Endometrial microvascular endothelial cells (primary cell): Measurements from ENCODE around the gene AVPR2. TPM values are rescaled to one million over a fixed set of nuclear protein-coding genes. Genes with fewer than 3 reads are reported as not detected.

Experiments
- in situ Hi-C: cut with HindIII; loops from 2 replicates; pipeline ENCODE4 v1.10.0; 2017; ENCODE audit warnings: low sequenced_read_pairs, low pct_unique_long_range_greater_than_20kb; ENCODE audit errors: inconsistent ontology term
- total RNA-seq: library from RNA; depleted of rRNA; stranded (reverse); fragments of >200 nt; gene quantifications from one replicate; pipeline ENCODE4 v1.2.3, GENCODE V29; 2015; ENCODE audit errors: inconsistent ontology term

Gene AVPR2
- total RNA-seq, 1 donor from 2014 or later = not detected

DNA sequence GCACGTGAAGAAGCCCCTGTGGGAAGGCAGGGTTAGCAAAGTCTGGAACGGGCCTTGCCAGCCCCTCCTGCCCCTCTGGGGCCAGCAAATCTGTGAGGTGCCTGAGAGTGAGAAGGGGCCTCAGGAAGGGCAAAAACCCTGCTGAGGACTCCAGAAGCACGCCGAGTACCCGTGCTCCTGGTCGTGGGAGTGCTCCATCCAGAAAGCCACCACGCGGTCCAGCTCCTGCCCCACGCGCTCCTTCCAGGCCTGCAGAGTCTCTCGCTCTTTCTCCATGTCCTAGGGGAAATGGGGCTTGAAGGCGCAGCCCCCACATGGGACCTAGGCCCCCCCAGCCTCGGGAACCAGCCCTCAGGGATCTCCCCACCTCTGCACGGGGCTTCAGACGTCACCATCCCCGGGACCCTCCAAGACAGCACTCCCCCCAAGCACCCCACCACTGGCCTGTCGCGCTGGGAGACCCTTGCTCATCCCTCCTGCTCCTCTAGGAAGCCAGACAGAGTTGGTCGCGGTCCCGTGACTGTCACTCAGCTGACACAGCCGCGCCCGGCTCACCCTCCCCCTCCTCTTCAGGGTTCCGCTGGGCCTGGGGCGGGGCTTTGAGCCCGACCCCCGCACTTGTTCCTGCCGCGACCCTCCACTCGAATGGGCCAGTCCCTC, 39.8 kb downstream of the AVPR2 start, which contains the start of gene RENBP:
RENBP (minus strand) TSS at position 504 of the 660 bp plus-strand sequence; CDS start at position 471, 33 bp downstream.
- in situ Hi-C loops = no loop called here

DNA sequence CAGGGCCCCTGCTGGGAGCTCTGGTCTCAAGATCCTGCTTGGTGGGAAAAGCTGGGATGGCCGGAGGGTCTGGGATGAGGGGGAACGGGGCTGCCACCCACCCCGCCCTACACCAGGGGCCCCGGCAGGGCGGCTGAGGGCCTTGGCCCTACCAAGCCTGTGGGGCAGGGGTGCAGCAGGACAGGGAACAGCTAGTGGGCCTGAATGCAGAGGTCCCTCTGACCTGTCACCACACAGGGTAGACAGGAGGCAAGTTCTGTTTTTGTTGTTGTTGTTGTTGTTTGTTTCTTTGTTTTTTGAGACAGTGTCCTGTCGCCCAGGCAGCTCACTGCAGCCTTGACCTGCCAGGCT, 40.3 kb downstream of the AVPR2 start:
- in situ Hi-C loops = no loop called here

GRCh38 chrX:153945956-153946943, 41.8 kb downstream of the AVPR2 start:
- in situ Hi-C loops = no loop called here

DNA sequence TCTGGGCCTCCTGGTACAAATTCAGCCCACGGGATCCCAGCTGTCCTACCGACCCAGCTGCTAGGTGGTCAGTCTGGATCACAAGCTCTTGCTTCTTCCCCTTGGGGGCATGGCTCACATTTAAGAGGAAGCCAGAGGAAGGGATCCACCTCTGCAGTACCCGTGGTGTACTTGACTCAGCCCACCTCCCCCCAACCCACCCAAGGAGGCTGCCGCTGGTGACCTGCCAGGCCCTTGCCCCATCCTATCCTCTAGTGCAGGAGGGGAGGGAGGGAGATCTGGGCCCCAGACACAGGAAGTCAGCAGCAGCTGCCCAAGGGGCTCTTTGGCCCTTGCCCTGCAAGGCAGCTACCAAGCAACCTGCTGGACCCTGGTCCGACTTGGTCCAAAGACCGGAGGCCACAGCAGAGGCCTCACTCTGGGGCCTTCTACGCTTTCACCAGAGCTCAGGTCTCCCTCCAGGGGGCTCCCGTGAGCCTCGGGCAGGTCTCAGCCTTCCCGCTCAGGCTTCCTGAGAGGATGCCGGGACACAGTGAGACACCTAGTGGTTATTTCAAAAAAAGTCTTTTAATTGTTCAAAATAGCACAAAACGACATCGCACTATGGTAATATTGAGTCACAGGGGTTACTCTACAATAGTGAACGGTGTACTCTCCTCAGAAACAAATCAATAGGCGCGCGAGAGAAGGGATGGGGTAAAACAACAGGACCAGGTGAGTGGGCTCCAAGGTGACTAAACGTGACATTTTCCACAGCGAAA, 42.7 kb downstream of the AVPR2 start:
- in situ Hi-C loops = no loop called here

DNA sequence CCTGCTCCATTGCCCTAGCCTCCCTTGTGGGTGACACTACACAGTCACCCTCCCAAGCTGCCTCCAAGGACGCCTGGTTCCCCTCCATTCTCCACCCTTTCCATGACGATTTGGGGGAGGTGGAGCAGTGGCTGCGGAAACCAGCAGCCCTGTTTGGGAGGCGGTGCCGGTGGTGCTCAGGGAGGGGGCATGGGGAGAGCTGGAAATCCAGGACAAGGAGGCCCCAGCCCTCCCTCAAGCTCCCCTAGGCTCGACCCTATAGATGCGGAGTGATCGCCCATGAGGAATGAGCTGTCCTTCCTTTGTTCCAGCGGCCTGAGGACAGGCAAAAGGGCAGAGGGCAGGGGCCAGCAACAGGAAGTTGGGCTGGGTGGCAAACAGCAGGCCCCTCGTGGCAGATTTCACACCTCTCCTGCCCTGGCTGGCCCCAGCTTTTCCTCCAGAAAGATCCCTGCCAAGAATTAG, 43.6 kb downstream of the AVPR2 start:
- in situ Hi-C loops = no loop called here

- in situ Hi-C loops = no loop called here
These were observed 44.7 kb downstream of the AVPR2 start for GRCh38 chrX:153948847-153949805.

- in situ Hi-C loops = no loop called here
These were observed 45.7 kb downstream of the AVPR2 start for GRCh38 chrX:153950127-153950526.

- in situ Hi-C loops = no loop called here
These were observed 47.4 kb downstream of the AVPR2 start for GRCh38 chrX:153951683-153952372.

DNA sequence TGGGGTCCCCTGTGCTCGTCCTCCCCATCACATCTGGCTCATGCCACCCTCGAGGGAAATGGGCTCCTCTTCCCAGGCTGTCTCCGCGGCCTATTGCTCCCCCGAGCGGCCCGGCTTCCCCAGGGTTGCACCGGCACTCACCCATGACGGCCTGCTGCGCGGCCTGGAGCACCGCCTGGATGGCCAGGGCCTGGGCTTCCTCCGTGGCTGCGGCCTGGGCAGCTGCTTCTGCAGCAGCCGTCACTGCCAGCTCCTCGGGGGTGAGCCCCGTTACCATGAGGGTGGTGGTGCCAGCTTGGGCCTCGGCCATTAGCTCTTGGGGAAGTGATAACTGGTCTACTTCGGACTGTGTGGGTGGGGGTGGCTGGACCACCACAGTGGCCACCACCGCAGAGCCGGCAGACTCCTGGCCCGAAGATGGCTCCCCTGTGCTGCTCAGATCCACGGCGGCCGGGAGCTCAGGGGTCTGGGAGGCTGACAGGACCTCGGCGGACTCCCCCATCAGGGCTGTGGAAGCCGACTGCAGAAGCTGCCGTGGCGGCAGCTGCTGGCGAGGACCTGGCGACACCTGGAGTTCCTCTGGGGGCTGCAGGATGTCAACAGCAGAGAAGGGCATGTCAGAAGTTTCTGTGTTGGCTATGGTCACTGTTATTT, 48.0 kb downstream of the AVPR2 start:
- in situ Hi-C loops = no loop called here

DNA sequence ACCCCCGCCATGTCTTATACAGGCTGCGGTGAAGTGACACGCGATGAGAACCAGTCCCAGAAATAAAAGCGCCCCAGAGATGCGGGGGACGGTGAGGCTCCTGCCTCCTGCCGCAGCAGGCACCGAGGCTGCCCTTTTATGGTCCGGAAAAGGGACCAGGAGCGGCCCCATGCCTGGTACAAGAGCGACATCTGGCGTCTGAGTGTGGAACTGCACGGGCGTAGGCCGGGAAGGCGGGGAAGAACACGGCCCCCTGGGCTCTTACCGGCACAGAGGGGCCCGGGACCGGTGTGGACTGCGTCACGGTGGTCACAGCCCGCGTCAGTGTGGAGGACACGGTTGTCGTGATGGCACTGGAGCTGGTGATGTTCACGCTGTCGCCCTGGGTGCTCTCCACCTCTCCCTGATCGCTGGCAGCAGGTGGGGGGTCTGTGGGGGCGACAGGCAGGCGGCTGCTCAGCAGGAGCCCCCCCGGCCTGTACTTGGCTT, 48.9 kb downstream of the AVPR2 start:
- in situ Hi-C loops = no loop called here

DNA sequence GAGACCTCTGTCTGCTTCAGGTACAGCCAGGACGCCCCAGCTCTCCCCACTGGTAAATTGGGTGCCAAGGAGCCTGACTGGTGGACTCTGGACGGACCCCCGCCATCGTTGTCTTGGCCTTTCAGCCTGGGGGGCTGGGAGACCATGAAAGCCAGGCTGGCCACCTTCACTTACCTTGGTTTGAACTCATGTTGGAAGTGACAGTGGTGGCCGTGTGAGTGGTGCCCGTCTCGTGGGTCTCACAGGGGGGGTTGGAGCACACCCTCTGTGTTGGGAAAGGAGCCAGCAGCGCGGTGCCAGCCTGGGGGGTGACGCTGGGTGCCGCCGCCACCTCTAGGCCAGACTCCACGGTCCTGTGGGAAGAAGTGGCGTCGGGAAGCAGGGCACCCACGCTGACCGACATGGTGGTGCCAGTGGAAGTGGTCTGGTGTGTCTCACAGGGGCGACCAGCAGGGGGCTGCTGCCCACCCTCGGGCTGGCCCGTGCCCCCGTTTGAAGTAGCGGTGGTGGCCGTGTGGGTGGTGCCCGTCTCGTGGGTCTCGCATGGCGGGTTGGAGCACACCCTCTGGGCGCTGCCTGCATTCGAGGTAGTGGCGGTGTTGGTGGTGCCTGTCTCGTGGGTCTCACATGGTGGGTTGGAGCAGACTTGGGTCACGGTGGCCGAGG, 49.6 kb downstream of the AVPR2 start:
- in situ Hi-C loops = no loop called here

DNA sequence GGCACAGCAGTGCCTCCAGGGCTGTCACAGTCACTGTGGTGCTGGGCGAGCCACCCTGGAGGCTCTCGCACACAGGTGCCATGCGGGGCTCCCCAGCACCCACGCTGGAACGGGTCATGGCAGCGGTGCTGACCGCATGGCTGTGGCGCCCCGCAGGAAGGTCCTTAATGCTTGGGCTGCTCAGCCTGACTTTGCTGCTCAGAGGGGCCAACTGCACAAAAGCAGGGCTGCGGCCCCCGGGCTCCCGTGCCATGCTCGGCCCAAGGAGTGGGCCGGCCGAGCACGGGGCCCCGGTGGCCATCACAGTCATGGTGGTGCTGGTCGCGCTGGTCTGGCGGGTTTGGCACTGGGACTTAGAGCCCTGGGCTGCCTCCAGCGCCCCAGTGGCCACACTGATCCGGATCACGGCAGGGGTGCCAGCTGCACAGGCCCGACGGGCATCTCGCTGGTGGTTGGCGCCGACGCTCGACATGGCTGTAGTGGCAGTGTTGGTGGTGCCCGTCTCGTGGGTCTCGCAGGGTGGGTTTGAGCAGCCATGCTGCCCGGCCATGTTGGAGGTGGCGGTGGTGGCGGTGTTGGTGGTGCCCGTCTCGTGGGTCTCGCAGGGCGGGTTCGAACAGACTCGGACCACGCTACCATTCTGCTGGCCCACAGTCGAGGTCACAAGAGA, 50.2 kb downstream of the AVPR2 start:
- in situ Hi-C loops = no loop called here

- in situ Hi-C loops = no loop called here
These were observed 50.8 kb downstream of the AVPR2 start for GRCh38 chrX:153955228-153955732.

DNA sequence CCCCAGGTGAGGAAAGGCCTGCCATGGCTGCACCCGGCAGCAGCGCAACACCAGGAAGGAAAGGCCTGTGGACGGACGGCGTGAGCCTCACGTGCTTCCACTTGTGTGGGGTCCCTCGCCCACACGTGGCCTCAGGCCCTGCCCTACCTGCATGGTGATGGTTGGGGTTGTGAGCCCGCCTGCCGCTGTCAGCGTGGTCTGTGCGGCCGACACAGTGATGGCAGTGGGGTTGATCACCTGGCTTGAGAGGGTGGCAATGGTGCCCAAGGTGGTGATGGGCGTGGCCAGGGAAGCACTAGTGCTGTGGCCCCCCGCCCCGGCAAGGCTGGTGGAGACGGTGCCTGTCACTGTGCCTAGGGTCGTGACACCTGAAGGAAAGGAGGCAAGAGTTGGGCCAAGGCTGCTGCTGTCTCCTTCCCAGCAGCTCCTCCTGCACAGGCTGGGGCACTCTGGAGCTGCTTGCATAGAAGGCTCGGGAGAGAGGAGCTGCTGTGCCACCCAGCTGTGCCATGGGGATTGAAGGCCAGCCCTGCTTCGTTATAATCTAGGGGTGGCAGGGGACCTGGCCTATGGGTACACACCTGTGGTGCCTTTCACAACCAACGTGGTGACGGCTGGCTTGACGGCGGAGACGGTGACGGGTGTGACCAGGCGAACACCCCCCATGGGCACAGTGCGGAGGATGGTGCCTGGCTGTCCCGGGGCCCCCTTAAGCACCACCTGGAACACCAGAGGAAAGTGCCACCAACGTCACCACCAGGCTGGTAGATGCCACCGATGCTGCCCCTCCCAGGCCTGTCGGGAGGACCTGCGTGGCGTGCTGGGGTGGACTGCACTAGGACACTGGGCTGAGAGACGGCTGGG, 51.8 kb downstream of the AVPR2 start:
- in situ Hi-C loops = no loop called here
